SU-DHL-6 (cell line): ENCODE results near the gene DENND1B.
A peak's percentile ranks its signal among the peaks of the same experiment; 100 is the strongest.

Experiments used
- H2AFZ ChIP-seq: fragments of 200-600 bp; sonication (generic); 2 replicates; pipeline ENCODE4 v1.6.1; 2014; ENCODE audit warnings: low read depth, mild to moderate bottlenecking, moderate library complexity, mixed read lengths, antibody characterized with exemption, low read length; ENCODE audit not compliant: severe bottlenecking
- H3F3A ChIP-seq: fragments of 200-600 bp; shearing (Covaris generic); 2 replicates; pipeline ENCODE4 v1.6.0; 2016; ENCODE audit warnings: antibody characterized with exemption, mild to moderate bottlenecking; ENCODE audit not compliant: insufficient read depth
- H3K27ac ChIP-seq: fragments of 200-600 bp; sonication (generic); 2 replicates; pipeline ENCODE4 v1.5.1; 2016; ENCODE audit warnings: low read depth, mild to moderate bottlenecking, low read length, moderate library complexity, mixed read lengths
- H3K27me3 ChIP-seq: fragments of 200-600 bp; sonication (generic), shearing (Covaris generic); 2 replicates; pipeline ENCODE4 v1.6.0; 2014; ENCODE audit warnings: mild to moderate bottlenecking, low read length
- H3K36me3 ChIP-seq: fragments of 200-600 bp; sonication (generic); 2 replicates; pipeline ENCODE4 v1.6.1; 2014; ENCODE audit warnings: mild to moderate bottlenecking, low read length, mixed read lengths
- H3K4me2 ChIP-seq: fragments of 300-600, 200-600 bp; shearing (Covaris generic), sonication (generic); 2 replicates; pipeline ENCODE4 v1.6.0; 2014; ENCODE audit warnings: low read length, low read depth, mild to moderate bottlenecking; ENCODE audit not compliant: poor library complexity, severe bottlenecking
- H3K4me3 ChIP-seq: fragments of 200-600 bp; sonication (generic); 2 replicates; pipeline ENCODE4 v1.5.1; 2014; ENCODE audit warnings: antibody characterized with exemption, low read length, mild to moderate bottlenecking, mixed read lengths; ENCODE audit not compliant: insufficient read depth, poor library complexity, severe bottlenecking
- H3K79me2 ChIP-seq: fragments of 200-600 bp; sonication (generic); 2 replicates; pipeline ENCODE4 v1.6.1; 2014; ENCODE audit warnings: mild to moderate bottlenecking, low read length, moderate library complexity; ENCODE audit not compliant: insufficient read depth
- H3K9ac ChIP-seq: fragments of 200-600 bp; sonication (generic); 2 replicates; pipeline ENCODE4 v1.7.0; 2014; ENCODE audit warnings: mild to moderate bottlenecking, low read length
- H3K9me2 ChIP-seq: fragments of 200-600 bp; sonication (generic); replicated peaks from 2 replicates; pipeline ENCODE4 v1.6.1; 2014; ENCODE audit warnings: low read length; ENCODE audit not compliant: insufficient read depth
- H3K9me3 ChIP-seq: fragments of 200-600 bp; sonication (generic); 2 replicates; pipeline ENCODE4 v1.6.1; 2014; ENCODE audit warnings: low read length, mixed read lengths; ENCODE audit not compliant: insufficient read depth
- H4K20me1 ChIP-seq: fragments of 200-600 bp; sonication (generic); 2 replicates; pipeline ENCODE4 v1.6.1; 2014; ENCODE audit warnings: low read depth, mild to moderate bottlenecking, antibody characterized with exemption, low read length, moderate library complexity, mixed read lengths
- CTCF ChIP-seq: fragments of 200-600 bp; sonication (generic); IDR thresholded peaks from one replicate; pipeline ENCODE4 v1.5.1; 2017; ENCODE audit warnings: antibody characterized with exemption, mild to moderate bottlenecking, low read length, moderate library complexity; ENCODE audit not compliant: insufficient read depth, poor library complexity, severe bottlenecking
- EZH2phosphoT487 ChIP-seq: fragments of 200-600 bp; sonication (generic), shearing (Covaris generic); conservative IDR thresholded peaks from 2 replicates; pipeline ENCODE4 v1.6.1; 2018; ENCODE audit warnings: mild to moderate bottlenecking, antibody characterized with exemption, low read length, moderate library complexity, mixed read lengths

The DENND1B gene

GRCh38 chr1:197781968-197782721, 6.9 kb upstream of the DENND1B start:
- H3K4me2 ChIP-seq: no peak overlapping the region

GRCh38 chr1:197779921-197780320, 4.6 kb upstream of the DENND1B start:
- Histone ChIP-seq H3K9me2 (no peaks in the 10 kb centered on the region), H3K9me3 (peaks cover 4% of the 10 kb centered on the region; the same call in 1 of the 2 replicates), H4K20me1 (no peaks in the 10 kb centered on the region), H3K4me2 (no peak overlapping the region), H3K79me2 (no peaks in the 10 kb centered on the region), H2AFZ (no peak overlapping the region), H3K27me3 (no peaks in the 10 kb centered on the region), H3K9ac (no peak overlapping the region), H3K36me3 (peaks cover 7% of the 10 kb centered on the region; the same call in 1 of the 2 replicates), H3F3A (peaks cover 20% of the 10 kb centered on the region), H3K4me3 (no peak overlapping the region), H3K27ac (no peak overlapping the region)
- TF ChIP-seq CTCF (no peak), EZH2phosphoT487 (no peak)

More at GRCh38 chr1:197781968-197782721, 6.9 kb upstream of the DENND1B start:
- H3K9ac ChIP-seq: no peak overlapping the region
- no peaks in the 10 kb centered on the region for H3K9me2 ChIP-seq
- no peak overlapping the region for H3K27ac ChIP-seq
- H3K4me3 ChIP-seq: no peak overlapping the region
- TF ChIP-seq CTCF (no peak), EZH2phosphoT487 (no peak)
- no peak overlapping the region for H2AFZ ChIP-seq
- H4K20me1 ChIP-seq: no peaks in the 10 kb centered on the region
- H3K36me3 ChIP-seq: peaks cover 7% of the 10 kb centered on the region; the same call in 1 of the 2 replicates
- peaks cover 4% of the 10 kb centered on the region; the same call in 1 of the 2 replicates for H3K9me3 ChIP-seq
- H3K27me3 ChIP-seq: no peaks in the 10 kb centered on the region
- H3F3A ChIP-seq: peaks cover 3% of the 10 kb centered on the region; the same call in 1 of the 2 replicates
- H3K79me2 ChIP-seq: no peaks in the 10 kb centered on the region

GRCh38 chr1:197778366-197778945, 3.2 kb upstream of the DENND1B start:
- Histone ChIP-seq H3F3A (peaks cover 25% of the 10 kb centered on the region), H3K27ac (no peak overlapping the region), H3K9me3 (peaks cover 4% of the 10 kb centered on the region; the same call in 1 of the 2 replicates), H2AFZ (peak overlapping the region; percentile 66), H3K9ac (no peak overlapping the region), H3K4me3 (no peak overlapping the region), H3K4me2 (peak overlapping the region; percentile 47), H4K20me1 (no peaks in the 10 kb centered on the region), H3K36me3 (peaks cover 7% of the 10 kb centered on the region; the same call in 1 of the 2 replicates), H3K9me2 (no peaks in the 10 kb centered on the region), H3K79me2 (peaks cover 13% of the 10 kb centered on the region), H3K27me3 (no peaks in the 10 kb centered on the region)
- TF ChIP-seq EZH2phosphoT487 (no peak), CTCF (no peak)
